ENCODE measurements around the gene CARNS1.

The CARNS1 gene

DNA sequence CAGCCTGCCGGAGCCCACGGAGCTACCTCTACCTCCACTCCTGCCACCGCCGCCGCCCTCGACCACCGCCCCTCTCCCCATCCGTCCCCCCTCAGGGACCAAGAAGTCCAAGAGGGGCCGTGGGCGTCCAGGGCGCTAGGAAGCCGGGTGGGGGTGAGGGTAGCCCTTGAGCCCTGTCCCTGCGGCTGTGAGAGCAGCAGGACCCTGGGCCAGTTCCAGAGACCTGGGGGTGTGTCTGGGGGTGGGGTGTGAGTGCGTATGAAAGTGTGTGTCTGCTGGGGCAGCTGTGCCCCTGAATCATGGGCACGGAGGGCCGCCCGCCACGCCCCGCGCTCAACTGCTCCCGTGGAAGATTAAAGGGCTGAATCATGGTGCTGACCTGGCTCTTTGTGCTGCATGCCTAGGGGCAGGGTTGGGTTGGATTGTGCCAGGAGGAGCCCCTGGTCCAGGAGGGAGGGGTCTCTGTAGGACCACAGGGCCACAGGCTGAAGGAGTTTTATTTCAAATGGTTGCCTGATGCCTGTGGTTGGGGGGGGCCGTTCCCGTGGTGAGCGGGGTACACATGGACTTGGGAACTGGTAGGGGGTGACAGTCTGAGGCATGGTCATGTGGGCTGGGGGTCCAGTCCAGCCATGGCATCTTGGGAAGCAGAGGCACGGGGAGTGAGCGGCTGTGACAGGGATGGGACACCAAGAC is 19.7 kb downstream of the CARNS1 start:
- TF ChIP-seq, protein P1, sequence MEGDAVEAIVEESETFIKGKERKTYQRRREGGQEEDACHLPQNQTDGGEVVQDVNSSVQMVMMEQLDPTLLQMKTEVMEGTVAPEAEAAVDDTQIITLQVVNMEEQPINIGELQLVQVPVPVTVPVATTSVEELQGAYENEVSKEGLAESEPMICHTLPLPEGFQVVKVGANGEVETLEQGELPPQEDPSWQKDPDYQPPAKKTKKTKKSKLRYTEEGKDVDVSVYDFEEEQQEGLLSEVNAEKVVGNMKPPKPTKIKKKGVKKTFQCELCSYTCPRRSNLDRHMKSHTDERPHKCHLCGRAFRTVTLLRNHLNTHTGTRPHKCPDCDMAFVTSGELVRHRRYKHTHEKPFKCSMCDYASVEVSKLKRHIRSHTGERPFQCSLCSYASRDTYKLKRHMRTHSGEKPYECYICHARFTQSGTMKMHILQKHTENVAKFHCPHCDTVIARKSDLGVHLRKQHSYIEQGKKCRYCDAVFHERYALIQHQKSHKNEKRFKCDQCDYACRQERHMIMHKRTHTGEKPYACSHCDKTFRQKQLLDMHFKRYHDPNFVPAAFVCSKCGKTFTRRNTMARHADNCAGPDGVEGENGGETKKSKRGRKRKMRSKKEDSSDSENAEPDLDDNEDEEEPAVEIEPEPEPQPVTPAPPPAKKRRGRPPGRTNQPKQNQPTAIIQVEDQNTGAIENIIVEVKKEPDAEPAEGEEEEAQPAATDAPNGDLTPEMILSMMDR (IDR thresholded peaks at IDR 0.05) = no peak

DNA sequence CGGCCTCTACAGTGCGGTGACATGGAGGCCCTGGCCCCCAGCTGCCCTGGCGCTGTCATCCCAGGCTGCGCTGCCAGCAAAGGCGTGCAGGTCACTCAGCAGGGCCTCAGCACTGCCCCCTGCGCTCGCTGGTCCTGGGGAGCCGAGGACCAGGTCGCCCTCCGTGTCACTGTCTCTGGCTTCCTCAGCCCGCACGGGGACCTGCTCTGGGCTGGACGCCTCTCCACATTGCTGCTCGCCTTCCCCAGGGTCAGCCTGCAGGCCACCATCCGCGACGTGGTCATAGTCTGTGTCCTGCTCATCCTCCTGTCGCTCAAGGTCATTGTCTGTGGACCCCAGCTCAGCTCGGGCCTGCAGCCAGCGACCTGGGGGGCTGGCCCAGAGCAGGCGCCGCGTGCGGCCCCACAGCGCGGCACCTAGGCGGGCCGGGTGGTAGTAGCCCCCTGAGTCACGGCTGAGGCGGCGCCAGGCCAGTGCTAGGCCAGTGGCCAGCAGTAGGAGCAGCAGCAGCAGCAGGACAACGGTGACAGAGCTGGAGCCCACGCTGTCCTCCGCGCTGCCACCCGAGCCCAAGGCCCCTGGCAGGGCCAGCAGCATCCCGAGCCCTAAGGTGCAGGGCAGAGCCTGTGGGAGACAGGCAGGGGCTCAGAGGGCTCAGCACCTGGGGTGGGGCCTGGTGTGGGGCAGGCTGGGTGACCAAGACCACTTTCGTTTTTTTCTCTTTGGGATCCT is 20.4 kb downstream of the CARNS1 start:
- TF ChIP-seq, protein P1 (IDR thresholded peaks at IDR 0.05) = no peak

DNA sequence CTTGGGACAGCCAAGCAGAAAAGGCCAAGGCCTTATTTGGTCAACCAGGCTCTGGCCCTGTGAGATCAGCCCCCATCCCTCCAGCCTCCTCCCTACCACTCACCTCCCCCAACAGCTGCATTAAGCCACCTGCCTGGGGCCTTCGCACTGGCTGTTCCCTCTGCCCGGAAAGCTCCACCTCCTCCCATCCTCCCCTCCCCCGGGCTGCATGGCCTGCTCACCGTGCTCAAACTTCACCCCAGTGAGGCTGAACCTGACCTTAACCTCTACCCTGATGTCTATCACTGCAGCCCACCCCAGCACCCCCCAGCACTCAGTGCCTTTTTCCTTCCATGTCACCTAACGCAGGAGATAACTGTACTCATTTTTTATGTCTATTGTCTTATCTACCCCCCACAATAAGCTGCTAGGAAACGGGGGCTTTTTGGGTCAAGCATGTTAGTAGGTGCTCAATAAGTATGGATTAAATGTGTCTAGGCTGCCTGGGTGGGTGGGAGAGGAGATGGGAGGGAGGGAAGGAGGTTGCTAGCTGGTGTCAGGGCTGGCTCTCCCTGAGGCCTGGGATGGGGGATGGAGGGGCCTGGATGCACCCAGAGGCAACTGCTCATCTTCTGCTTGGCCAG is 21.1 kb downstream of the CARNS1 start:
- TF ChIP-seq, protein P1 (IDR thresholded peaks at IDR 0.05) = no peak

DNA sequence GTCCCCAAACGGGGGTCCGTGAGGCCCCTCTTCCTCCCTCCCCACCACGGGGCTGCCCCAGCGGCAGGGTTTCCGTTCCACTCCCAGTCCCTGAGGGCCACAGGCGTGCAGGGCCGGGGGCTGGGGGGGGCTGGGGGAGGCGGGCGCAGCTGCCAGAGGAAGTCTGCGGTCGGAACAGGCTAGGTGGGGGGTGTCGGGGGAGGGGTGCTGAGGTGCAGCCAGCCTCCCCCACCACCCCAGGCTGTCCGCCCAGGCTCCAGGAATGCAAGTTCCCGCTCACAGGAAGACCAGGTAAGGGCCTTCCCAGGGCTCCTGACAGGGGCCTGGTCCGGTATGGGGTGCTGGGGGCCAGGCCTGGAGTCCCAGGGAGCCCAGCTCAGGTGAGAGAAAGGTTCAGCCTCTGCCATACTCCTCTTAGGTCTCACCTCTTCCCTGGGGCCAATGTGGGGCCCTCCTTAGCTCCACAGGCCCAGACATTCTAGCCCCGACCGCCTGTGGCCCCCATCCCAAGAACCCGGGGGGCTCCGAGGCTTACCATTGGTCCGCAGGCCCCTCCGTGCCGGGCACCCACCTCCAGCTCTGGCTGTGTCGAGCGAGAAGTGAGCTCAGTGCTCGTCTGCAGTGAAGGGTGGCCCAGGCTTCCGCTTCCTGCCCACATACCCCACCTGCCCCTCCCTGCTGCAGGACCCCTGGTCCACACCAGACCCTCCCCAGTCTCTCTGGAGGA is 21.8 kb downstream of the CARNS1 start, which contains the start of gene PTPRCAP:
Gene PTPRCAP, minus strand, starts transcription at position 601 of the 727 bp plus-strand sequence. Its CDS starts 63 bp downstream, at position 538.
- TF ChIP-seq, protein P1 (IDR thresholded peaks at IDR 0.05) = no peak

DNA sequence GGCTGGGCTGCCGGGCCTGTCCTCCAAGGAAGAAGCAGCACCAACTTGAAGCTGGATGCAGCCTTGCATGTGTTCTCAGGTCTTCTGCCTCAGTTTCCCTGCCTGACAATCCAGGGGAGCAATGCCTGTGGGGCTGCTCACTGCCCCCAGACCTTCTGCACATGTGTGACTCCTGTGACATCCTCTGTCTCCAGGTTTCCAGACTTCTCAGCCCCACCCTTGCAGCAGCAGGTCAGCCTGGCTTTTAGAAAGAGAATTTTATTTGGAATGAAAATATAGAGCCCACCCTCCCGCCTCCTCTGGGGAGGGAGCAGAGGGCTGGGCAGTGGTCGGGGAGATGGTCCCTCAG is 22.3 kb downstream of the CARNS1 start:
- TF ChIP-seq, protein P1 (IDR thresholded peaks at IDR 0.05) = no peak

DNA sequence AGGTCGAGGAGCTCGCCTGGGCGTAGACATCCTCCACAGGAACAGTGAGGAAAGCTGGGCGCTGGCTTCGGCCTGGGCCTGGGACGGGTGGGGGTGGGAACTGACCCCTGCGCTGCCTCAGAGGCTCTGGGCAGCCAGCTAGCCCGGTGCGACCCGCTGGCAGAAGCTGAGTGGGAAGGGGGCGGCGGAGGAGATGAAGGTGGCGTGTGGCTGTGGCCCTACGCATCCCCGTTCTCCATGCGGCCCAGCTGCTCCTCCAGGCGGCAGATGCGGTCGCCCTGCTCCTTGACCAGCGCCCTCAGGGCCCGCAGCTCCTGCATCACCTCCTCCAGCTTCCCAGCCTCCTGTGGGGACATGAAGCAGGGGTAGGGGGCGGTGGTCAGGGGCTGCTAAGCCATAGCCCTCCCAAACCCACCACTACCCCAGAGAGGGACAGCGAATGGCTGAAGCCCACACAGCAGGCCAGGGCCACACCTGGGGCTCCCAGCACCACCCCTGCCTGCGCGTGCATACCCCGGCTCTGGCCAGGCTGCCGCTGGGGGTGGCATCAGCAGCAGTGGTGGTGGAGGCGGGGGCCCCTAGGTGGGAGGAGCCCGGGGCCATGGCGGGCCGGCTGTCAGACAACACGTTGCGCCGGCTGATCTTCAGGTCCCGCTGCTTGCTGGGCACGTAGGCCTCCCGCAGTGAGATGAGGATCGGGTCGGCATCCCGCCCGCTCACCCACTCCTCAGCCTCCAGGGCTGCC is 22.9 kb downstream of the CARNS1 start:
- TF ChIP-seq, protein P1 (IDR thresholded peaks at IDR 0.05) = no peak
